SJSA1 (cell line): ENCODE results near the gene AMZ2. TPM values are rescaled to one million over a fixed set of nuclear protein-coding genes. Genes with fewer than 3 reads are reported as not detected.
"Not testable (repeated sequence)": the region's sequence is repeated elsewhere in the genome, so short reads cannot be mapped to it uniquely, and the experiment has no call there.

Source experiments
- DNase-seq, 2 experiments: peaks; one replicate each; pipeline ENCODE4 v3.0.0-alpha.2; 2015 to 2020; ENCODE audit warnings: low spot score in 2 of 2, low read depth in 1 of 2
- H3K27ac ChIP-seq: fragments of 250-450 bp; sonication (Bioruptor Pico); 2 replicates; pipeline ENCODE4 v1.5.1; 2020; ENCODE audit warnings: mild to moderate bottlenecking, moderate library complexity
- H3K27me3 ChIP-seq: fragments of 250-450 bp; sonication (Bioruptor Pico); replicated peaks from 2 replicates; pipeline ENCODE4 v1.5.1; 2020; ENCODE audit warnings: mild to moderate bottlenecking, moderate library complexity
- H3K36me3 ChIP-seq: fragments of 250-450 bp; sonication (Bioruptor Pico); 2 replicates; pipeline ENCODE4 v1.5.1; 2020; ENCODE audit warnings: mild to moderate bottlenecking
- H3K4me1 ChIP-seq: fragments of 250-450 bp; sonication (Bioruptor Pico); replicated peaks from 2 replicates; pipeline ENCODE4 v1.6.1; 2021; ENCODE audit warnings: mild to moderate bottlenecking
- H3K4me3 ChIP-seq: fragments of 250-450 bp; sonication (Bioruptor Pico); 2 replicates; pipeline ENCODE4 v1.5.1; 2020; ENCODE audit warnings: mild to moderate bottlenecking
- H3K9me3 ChIP-seq: fragments of 250-450 bp; sonication (Bioruptor Pico); replicated peaks from 2 replicates; pipeline ENCODE4 v1.5.1; 2020; ENCODE audit warnings: mild to moderate bottlenecking
- total RNA-seq: library from RNA; depleted of rRNA; stranded (reverse); fragments of >200 nt; shearing (Covaris generic); gene quantifications from 2 replicates; pipeline ENCODE4 v1.2.3, GENCODE V29; 2014

Gene AMZ2
- total RNA-seq, 1 experiment from 2014 or later, result 148 TPM

DNA sequence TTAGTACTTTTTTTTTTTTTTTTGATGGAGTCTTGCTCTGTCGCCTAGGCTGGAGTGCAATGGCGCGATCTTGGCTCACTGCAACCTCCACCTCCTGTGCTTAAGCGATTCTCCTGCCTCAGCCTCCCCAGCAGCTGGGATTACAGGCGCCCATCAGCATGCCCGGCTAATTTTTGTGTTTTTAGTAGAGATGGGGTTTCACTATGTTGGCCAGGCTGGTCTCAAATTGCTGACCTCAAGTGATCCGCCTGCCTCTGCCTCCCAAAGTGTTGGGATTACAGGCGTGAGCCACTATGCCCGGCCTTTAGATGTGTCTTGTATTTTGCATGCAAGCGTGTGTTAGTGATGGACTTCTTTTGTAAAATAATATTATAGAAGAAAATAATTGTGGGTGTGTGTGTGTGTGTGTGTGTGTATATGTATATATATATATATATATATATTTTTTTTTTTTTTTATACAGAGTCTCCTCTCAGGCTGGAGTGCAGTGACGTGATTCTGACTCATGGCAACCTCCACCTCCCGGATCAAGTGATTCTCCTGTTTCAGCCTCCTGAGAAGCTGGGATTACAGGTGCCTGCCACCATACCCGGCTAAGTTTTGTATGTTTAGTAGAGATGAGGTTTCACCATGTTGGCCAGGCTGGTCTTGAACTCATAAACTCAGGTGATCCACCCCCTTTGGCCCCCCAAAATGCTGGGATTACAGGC, 38.5 kb upstream of the AMZ2 start:
- not testable (repeated sequence) for H3K36me3 ChIP-seq, H3K27ac ChIP-seq, H3K9me3 ChIP-seq, H3K27me3 ChIP-seq, H3K4me3 ChIP-seq, H3K4me1 ChIP-seq, DNase-seq

DNA sequence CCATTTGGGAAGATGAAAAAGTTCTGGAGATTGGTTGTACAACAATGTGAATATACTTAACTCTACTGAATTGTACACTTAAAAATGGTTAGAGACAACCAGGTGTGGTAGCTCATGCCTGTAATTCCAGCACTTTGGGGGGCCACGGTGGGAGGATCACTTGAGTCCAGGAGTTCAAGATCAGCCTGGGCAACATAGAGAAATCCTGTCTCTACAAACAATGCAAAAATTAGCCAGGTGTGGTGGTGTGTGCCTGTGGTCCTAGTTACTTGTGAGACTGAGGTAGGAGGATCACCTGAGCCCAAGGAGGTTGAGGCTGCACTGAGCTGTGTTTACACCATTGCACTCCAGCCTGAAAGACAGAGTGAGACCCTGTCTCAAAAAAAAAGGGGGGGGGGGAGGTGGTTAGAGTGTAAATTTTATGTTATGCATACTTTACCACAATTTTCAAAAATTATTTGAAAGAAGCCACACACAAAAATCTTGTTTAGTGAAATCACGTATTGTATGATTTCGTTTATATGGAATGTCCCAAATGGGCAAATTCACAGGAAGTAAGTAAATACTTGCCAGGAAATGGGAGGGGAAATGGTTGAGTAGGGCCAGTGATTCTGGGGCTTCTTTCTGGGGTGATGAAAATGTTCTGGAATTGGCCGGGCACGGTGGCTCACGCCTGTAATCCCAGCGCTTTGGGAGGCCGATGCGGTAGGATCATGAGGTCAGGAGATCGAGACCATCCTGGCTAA, 37.1 kb upstream of the AMZ2 start:
- no peak overlapping the region for H3K27ac ChIP-seq
- no peaks in the 10 kb centered on the region for H3K36me3 ChIP-seq
- H3K9me3 ChIP-seq, result no peaks in the 10 kb centered on the region
- no peak overlapping the region for H3K4me3 ChIP-seq
- no peak for DNase-seq
- H3K4me1 ChIP-seq, result peaks cover 9% of the 10 kb centered on the region
- 0 out of 2 replicates have a peak, but pooled peaks cover 3% of the 10 kb centered on the region for H3K27me3 ChIP-seq

DNA sequence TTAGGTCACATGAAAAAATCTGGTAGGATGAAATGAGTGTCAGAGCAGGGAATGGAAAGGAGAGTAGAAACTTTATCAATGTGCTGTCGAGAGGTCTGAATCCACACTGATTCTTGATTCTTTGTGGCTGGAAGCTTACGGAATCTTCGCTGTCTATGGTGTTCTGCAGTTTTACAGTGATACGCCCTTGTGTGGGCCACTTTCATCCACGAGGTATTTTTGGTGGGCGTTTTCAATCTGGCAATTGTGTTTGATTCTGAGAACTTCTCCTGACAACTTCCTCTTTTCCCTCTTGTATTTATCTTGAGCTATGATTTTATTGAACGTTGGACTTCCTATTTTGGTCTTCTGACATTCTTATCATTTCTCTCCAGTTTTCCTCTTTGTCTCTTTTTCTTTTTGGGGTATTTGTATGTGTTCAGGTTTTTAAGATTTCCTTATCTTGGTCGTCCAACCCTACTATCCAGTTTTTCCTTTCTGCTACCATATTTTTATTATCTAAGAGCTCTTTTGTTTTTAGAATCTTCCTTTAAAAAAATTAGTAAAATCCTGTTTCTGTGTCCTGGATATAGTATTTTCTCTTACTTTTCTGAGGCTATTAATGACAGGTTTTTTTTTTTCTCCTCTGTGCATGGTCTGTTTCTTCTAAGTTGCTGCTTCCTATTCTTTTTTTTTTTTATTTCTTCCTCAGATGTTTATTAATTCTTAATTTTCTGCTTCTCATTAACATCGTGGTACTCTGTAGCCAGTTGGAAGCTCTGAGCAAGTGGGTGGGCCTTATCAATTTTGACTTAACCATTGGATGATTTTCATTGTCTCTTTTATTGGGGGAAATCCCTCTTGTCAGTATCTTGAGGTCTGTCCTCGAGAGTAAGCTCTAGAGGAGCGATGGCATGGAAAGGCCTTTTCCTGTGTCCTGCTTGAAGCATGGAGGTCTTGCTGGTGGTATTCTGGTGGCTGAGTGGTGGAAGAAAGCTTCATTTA, 34.1 kb upstream of the AMZ2 start:
- H3K36me3 ChIP-seq, H3K4me1 ChIP-seq, H3K27ac ChIP-seq, H3K4me3 ChIP-seq, H3K27me3 ChIP-seq, H3K9me3 ChIP-seq, DNase-seq: not testable (repeated sequence)

DNA sequence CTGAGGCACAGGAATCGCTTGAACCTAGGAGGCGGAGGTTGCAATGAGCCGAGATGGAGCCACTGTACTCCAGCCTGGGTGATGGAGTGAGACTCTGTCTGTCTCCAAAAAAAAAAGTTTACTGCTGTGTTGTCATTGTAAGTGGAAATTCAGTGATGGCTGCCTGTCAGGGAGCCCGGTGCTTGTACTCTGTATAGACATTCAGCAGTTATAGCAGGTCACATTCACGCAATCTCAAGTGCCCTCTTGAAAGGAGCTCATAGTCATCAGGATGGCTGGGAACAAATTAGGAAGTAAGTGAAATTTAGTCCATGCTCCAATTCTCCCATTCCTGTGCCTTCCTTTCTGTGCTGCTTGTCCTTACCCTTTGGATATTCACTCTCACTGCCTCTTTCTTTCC, 32.4 kb upstream of the AMZ2 start:
- not testable (repeated sequence) for H3K27ac ChIP-seq, DNase-seq, H3K9me3 ChIP-seq, H3K4me3 ChIP-seq, H3K27me3 ChIP-seq, H3K36me3 ChIP-seq, H3K4me1 ChIP-seq

DNA sequence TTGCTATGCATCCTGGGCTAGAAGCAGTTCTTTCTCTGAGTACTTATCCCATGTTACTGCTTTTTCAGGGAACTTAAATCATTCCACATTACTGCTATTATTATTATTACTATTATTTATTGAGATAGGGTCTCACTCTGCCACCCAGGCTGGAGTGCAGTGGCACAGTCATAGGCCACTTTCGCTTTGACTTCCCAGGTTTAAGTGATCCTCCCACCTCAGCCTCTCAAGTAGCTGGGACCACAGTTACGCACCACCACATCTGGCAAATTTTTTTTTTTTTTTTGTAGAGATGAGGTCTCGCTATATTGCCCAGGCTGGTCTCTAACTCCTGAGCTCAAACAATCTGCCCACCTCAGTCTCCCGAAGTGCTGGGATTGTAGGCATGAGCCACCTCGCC, 28.4 kb upstream of the AMZ2 start:
- not testable (repeated sequence) for H3K9me3 ChIP-seq, H3K36me3 ChIP-seq, H3K4me3 ChIP-seq, H3K27ac ChIP-seq, H3K4me1 ChIP-seq, DNase-seq, H3K27me3 ChIP-seq

DNA sequence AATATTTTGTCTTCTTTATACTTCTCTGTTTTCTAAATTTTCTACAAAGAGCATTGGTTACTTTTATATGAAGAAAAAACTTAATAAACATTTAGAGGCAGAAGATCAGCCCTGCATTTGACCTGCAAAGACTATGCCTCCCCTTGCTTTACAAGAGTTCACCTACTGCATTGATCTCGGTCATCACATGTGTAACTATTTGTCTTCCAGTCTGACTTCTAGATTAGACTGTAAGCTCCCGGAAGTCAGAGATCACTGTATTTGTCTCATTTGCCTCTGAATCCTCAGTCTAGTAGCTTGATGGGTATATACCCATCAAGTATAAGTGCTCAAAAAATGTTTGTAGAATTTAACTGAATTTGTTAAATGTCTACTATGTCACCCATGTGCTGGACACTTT, 27.7 kb upstream of the AMZ2 start:
- DNase-seq, result not testable (repeated sequence)

DNA sequence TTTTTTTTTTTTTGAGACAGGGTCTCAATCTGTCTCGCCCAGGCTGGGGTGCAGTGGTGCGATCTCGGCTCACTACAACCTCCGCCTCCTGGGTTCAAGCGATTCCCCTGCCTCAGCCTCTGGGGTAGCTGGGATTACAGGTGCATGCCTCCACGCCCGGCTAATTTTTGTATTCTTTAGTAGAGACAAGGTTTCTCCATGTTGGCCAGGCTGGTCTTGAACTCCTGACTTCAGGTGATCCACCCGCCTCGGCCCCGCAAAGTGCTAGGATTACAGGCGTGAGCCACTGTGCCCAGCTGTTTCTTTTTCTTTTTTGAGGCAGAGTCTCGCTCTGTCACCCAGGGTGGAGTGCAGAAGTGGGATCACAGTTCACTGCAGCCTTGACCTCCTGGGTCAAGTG, 27.1 kb upstream of the AMZ2 start:
- not testable (repeated sequence) for H3K9me3 ChIP-seq, H3K4me1 ChIP-seq, DNase-seq, H3K27me3 ChIP-seq, H3K36me3 ChIP-seq, H3K27ac ChIP-seq, H3K4me3 ChIP-seq

More for the DNA sequence above, 27.7 kb upstream of the AMZ2 start:
- not testable (repeated sequence) for H3K4me1 ChIP-seq, H3K9me3 ChIP-seq, H3K4me3 ChIP-seq, H3K36me3 ChIP-seq, H3K27me3 ChIP-seq, H3K27ac ChIP-seq

DNA sequence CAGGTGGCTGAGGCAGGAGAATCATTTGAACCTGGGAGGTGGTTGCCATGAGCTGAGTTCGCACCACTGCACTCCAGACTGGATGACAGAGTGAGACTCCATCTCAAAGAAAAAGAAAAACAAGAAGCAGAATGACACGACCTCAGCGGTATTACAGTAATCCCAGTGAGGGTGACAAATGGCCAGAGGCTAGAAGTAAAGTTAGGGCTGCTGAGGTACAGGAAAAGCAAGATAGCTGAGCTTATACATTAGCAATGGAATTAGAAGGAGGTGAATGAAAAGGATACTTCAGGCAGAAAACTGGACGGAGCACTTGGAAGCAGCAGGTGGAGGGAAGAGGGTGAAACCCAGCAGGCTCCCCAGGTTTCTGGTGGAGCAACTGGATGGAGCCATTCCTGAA, 26.1 kb upstream of the AMZ2 start:
- no peaks in the 10 kb centered on the region for H3K4me1 ChIP-seq
- no peaks in the 10 kb centered on the region for H3K36me3 ChIP-seq
- no peak for DNase-seq
- no peaks in the 10 kb centered on the region for H3K9me3 ChIP-seq
- no peak overlapping the region for H3K4me3 ChIP-seq
- H3K27ac ChIP-seq, result no peak overlapping the region
- H3K27me3 ChIP-seq, result no peaks in the 10 kb centered on the region

DNA sequence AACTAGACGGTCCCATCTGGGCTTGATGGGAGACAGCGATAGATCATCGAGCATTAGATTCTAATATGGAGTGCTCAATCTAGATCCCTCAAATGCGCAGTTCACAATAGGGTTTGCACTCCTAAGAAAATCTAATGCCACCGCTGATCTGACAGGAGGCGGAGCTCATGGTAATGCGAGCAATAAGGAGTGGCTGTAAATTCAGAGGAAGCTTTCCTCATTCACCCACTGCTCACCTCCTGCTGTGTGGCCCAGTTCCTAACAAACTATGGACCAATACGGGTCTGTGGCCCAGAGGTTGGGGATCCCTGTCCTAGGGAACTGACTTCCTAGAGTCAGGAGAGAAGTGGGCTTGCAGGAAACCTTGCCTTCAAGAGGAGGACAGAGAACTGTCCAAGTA, 25.2 kb upstream of the AMZ2 start:
- Histone ChIP-seq H3K9me3 (no peaks in the 10 kb centered on the region), H3K4me1 (no peaks in the 10 kb centered on the region), H3K27ac (no peak overlapping the region), H3K4me3 (no peak overlapping the region), H3K27me3 (no peaks in the 10 kb centered on the region), H3K36me3 (no peaks in the 10 kb centered on the region)
- DNase-seq, result no peak

DNA sequence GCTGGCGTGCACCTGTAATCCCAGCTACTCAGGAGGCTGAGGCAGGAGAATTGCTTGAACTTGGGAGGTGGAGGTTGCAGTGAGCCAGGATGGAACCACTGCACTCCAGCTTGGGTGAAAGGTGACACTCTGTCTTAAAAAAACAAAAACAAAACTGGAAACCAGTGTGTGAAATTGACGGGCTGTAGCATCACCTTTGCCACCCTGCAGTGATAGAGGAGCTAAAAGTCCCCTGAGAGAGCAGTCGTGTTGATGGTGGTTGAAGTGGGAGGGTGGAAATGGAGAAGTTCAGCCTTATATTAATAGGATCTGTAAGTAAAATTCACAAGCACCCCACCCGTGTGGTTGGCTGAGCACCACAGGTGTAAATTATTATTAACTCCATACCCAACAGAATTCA, 22.8 kb upstream of the AMZ2 start:
- DNase-seq, H3K27ac ChIP-seq, H3K4me1 ChIP-seq, H3K4me3 ChIP-seq, H3K36me3 ChIP-seq, H3K9me3 ChIP-seq, H3K27me3 ChIP-seq: not testable (repeated sequence)

DNA sequence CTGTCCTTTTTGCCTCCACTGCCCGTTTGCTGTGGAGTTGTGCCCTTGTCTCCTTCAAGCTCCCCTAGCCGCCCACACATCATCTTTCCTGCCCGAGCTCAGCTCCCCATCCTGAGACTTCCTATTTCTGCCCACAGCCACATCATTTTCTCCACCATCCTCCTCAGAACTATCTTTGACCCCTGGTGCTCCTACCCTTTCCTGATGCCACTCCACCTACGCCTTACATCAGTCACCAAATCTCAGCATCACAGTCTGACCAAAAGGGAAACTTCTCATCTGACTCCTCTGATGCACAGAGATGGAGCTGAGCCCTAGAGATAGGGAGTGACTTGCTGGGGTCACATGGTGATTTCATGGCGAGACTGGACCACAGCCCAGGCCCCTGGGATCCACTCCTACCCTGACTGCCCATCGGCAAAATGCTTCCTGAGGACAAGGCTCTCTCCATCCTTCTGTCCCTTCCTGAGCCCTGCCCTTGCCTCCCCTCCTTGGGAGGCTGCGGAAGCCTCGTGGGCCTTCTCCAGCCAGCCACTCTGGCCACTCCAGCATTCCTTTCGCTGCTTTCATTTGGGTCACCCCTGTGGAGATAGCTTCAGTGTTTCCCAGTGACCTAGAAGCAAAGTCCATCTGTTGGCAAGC, 19.7 kb upstream of the AMZ2 start:
- not testable (repeated sequence) for DNase-seq, H3K27me3 ChIP-seq, H3K4me1 ChIP-seq, H3K27ac ChIP-seq, H3K9me3 ChIP-seq, H3K4me3 ChIP-seq, H3K36me3 ChIP-seq

DNA sequence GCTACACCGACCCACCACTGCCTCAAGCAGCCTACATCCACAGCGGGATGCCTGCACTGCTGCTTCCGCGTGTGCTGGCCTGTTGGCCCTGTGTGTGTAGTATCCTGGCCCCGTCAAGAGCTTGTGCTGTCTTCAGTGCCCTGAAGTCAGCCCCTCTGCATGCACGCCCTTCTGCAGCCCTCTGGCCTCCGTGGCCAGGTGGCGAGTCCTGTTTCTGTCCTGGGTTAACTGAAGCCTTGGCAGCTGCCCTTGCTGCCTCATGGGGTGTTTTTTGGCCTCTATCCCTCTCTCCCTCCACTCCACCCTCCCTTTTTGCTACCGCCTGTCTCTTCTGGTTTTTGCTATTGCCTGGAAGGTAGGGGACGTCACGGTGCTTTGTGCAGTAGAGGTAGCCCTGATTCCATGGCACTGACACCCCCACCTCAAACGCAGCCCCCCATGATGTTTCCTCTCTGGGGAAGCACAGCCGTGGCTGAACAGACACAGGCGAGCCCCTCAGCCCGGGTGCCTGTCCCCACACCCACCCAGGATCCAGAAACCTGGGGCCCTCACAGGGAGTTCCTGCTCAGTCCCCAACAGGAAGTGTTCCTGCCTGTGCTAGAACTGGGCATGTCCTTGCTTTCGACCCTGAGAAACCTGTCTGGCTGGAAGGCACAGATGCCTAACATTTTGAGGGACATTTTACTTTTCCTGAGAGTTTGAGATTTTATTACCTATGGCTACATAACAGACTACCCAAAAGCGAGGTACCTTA, 18.8 kb upstream of the AMZ2 start:
- H3K4me1 ChIP-seq, result no peaks in the 10 kb centered on the region; the same call in 1 of the 2 replicates

DNA sequence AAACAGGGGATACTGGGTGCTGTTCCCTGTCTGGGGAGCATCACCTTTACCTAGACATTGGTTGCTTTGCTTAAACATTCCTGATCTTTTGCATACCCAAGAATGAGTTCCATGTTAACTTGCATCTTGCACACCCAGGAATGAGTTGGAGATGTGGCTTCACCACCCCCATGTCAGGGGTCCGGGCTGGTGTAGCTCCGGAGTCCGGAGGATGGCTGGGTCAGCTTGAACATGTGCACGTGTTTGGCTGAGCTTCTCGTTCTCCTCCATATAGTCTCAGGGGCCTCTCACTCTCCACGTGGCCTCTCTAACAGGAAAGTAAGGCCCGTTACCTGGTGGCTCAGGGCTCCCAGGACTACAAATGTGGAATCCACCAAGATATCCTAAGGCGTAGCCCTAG, 18.2 kb upstream of the AMZ2 start:
- Histone ChIP-seq H3K4me3 (no peak overlapping the region), H3K4me1 (peaks cover 3% of the 10 kb centered on the region), H3K36me3 (no peaks in the 10 kb centered on the region), H3K27me3 (no peaks in the 10 kb centered on the region), H3K27ac (no peak overlapping the region), H3K9me3 (no peaks in the 10 kb centered on the region)
- no peak for DNase-seq

More for the DNA sequence above, 18.8 kb upstream of the AMZ2 start:
- DNase-seq, result no peak
- Histone ChIP-seq H3K36me3 (no peaks in the 10 kb centered on the region), H3K27ac (no peak overlapping the region), H3K27me3 (no peaks in the 10 kb centered on the region), H3K9me3 (no peaks in the 10 kb centered on the region), H3K4me3 (no peak overlapping the region)
